Mesenchymal stem cell (in vitro differentiated cells and primary cell): ENCODE results near the gene COPRS.

Experiments
- DNase-seq: peaks from one replicate; pipeline ENCODE4 v3.0.0-alpha.2; 2013
- H2AFZ ChIP-seq: one replicate; pipeline ENCODE4 v1.6.1; 2013; ENCODE audit warnings: low read depth, mild to moderate bottlenecking, control low read depth, inconsistent platforms, low read length, moderate library complexity
- H2AK5ac ChIP-seq: 2 replicates; pipeline ENCODE4 v1.6.1; 2013; ENCODE audit warnings: low read length, moderate library complexity, mild to moderate bottlenecking, inconsistent platforms; ENCODE audit not compliant: severe bottlenecking
- H2BK120ac ChIP-seq: one replicate; pipeline ENCODE4 v1.6.1; 2013; ENCODE audit warnings: low read depth, mild to moderate bottlenecking, inconsistent platforms, low read length, moderate library complexity
- H2BK12ac ChIP-seq, 2 experiments: one replicate each; pipeline ENCODE4 v1.6.1; 2013; ENCODE audit warnings: inconsistent platforms in 2 of 2, low read length in 2 of 2, mild to moderate bottlenecking in 2 of 2, moderate library complexity in 2 of 2, control low read depth in 1 of 2
- H2BK15ac ChIP-seq: one replicate; pipeline ENCODE4 v1.6.1; 2013; ENCODE audit warnings: mild to moderate bottlenecking, low read depth, inconsistent platforms; ENCODE audit not compliant: poor library complexity, severe bottlenecking
- H2BK5ac ChIP-seq: 2 replicates; pipeline ENCODE4 v1.6.1; 2013; ENCODE audit warnings: low read depth, mild to moderate bottlenecking, low read length, control low read depth, inconsistent platforms; ENCODE audit not compliant: poor library complexity, severe bottlenecking
- H3K14ac ChIP-seq, 2 experiments: one replicate each; pipeline ENCODE4 v1.6.1; 2013; ENCODE audit warnings: inconsistent platforms in 2 of 2, low read length in 2 of 2, control low read depth in 1 of 2, mild to moderate bottlenecking in 1 of 2, moderate library complexity in 1 of 2
- H3K18ac ChIP-seq, 2 experiments: one replicate each; pipeline ENCODE4 v1.6.1; 2013; ENCODE audit warnings: inconsistent platforms in 2 of 2, low read length in 2 of 2, control low read depth in 1 of 2, low read depth in 1 of 2, mild to moderate bottlenecking in 1 of 2
- H3K23ac ChIP-seq, 2 experiments: one replicate each; pipeline ENCODE4 v1.6.1; 2013; ENCODE audit warnings: inconsistent platforms in 2 of 2, low read length in 2 of 2, mild to moderate bottlenecking in 2 of 2, moderate library complexity in 2 of 2, control low read depth in 1 of 2
- H3K27ac ChIP-seq: 2 replicates; pipeline ENCODE4 v1.5.1; 2013; ENCODE audit warnings: mild to moderate bottlenecking, moderate library complexity, low read length, control low read depth, inconsistent platforms; ENCODE audit not compliant: poor library complexity, severe bottlenecking
- H3K27me3 ChIP-seq, 2 experiments: 2 replicates each; pipeline versions ENCODE4 v1.6.1 to v1.7.0; 2013; ENCODE audit warnings: low read length in 2 of 2, mild to moderate bottlenecking in 2 of 2, moderate library complexity in 2 of 2, control low read depth in 1 of 2, inconsistent platforms in 1 of 2; ENCODE audit not compliant: control insufficient read depth in 1 of 2, insufficient read depth in 1 of 2
- H3K36me3 ChIP-seq, 2 experiments: 2 replicates each; pipeline versions ENCODE4 v1.6.1 to v1.7.0; 2013; ENCODE audit warnings: low read length in 2 of 2, control low read depth in 1 of 2, inconsistent platforms in 1 of 2, low read depth in 1 of 2, mild to moderate bottlenecking in 1 of 2; ENCODE audit not compliant: insufficient read depth in 2 of 2, control insufficient read depth in 1 of 2
- H3K4ac ChIP-seq, 2 experiments: one replicate each; pipeline ENCODE4 v1.6.1; 2013; ENCODE audit warnings: inconsistent platforms in 2 of 2, low read length in 2 of 2, mild to moderate bottlenecking in 2 of 2, moderate library complexity in 2 of 2, control low read depth in 1 of 2, low read depth in 1 of 2
- H3K4me1 ChIP-seq: 2 replicates; pipeline ENCODE4 v1.6.1; 2013; ENCODE audit warnings: low read depth, low read length, control low read depth; ENCODE audit not compliant: control insufficient read depth, insufficient read depth
- H3K4me2 ChIP-seq: 2 replicates; pipeline ENCODE4 v1.6.1; 2013; ENCODE audit warnings: low read length, mild to moderate bottlenecking, inconsistent platforms; ENCODE audit not compliant: poor library complexity, severe bottlenecking
- H3K4me3 ChIP-seq, 2 experiments: 2 replicates each; pipeline versions ENCODE4 v1.5.1 to v1.7.0; 2013; ENCODE audit warnings: low read length in 2 of 2, mild to moderate bottlenecking in 2 of 2, control low read depth in 1 of 2, low read depth in 1 of 2; ENCODE audit not compliant: insufficient read depth in 1 of 2
- H3K79me1 ChIP-seq: replicated peaks from 2 replicates; pipeline ENCODE4 v1.6.1; 2013; ENCODE audit warnings: mild to moderate bottlenecking, control low read depth, low read length, inconsistent platforms; ENCODE audit not compliant: poor library complexity, severe bottlenecking
- H3K9ac ChIP-seq: 2 replicates; pipeline ENCODE4 v1.7.0; 2013; ENCODE audit warnings: mild to moderate bottlenecking, low read length, moderate library complexity
- H3K9me3 ChIP-seq: 2 replicates; pipeline ENCODE4 v1.7.0; 2013; ENCODE audit warnings: mild to moderate bottlenecking, low read length; ENCODE audit not compliant: control insufficient read depth
- H4K8ac ChIP-seq: one replicate; pipeline ENCODE4 v1.6.1; 2013; ENCODE audit warnings: inconsistent platforms, mild to moderate bottlenecking, low read length, moderate library complexity
- H4K91ac ChIP-seq: one replicate; pipeline ENCODE4 v1.6.1; 2013; ENCODE audit warnings: mild to moderate bottlenecking, low read length, inconsistent platforms
- WGBS: methylation state at CpG from one replicate; pipeline ENCODE4 v1.1.7; 2013; ENCODE audit warnings: mixed read lengths; 5-methylcytosine and 5-hydroxymethylcytosine counted together

Gene COPRS

GRCh38 chr17:31824766-31825360 lies 34.2 kb downstream of the COPRS start:
- H3K4me1 ChIP-seq = no peaks in the 10 kb centered on the region
- no peak overlapping the region for H3K4me3 ChIP-seq
- no peak overlapping the region for H3K4ac ChIP-seq
- WGBS = 67% methylated on average over 4 of the region's 7 CpGs
- no peak overlapping the region for H2BK5ac ChIP-seq
- peak overlapping the region; percentile 9 for H3K9ac ChIP-seq
- no peak overlapping the region for H2AFZ ChIP-seq
- no peaks in the 10 kb centered on the region for H3K79me1 ChIP-seq
- no peak overlapping the region for H2AK5ac ChIP-seq
- DNase-seq = no peak
- H2BK120ac ChIP-seq = no peak overlapping the region
- H2BK15ac ChIP-seq = no peak overlapping the region
- no peak overlapping the region for H3K14ac ChIP-seq
- H3K18ac ChIP-seq = no peak overlapping the region
- no peaks in the 10 kb centered on the region for H3K27me3 ChIP-seq
- no peak overlapping the region for H3K23ac ChIP-seq
- H2BK12ac ChIP-seq = no peak overlapping the region
- no peak overlapping the region for H3K27ac ChIP-seq
- no peak overlapping the region for H4K8ac ChIP-seq
- H3K4me2 ChIP-seq = no peak overlapping the region
- H3K36me3 ChIP-seq = no peaks in the 10 kb centered on the region
- H4K91ac ChIP-seq = no peak overlapping the region
- no peaks in the 10 kb centered on the region for H3K9me3 ChIP-seq

- WGBS = 90% methylated on average over 2 of the region's 3 CpGs
- Histone ChIP-seq H2BK15ac (no peak overlapping the region), H3K23ac (no peak overlapping the region), H2BK12ac (no peak overlapping the region), H4K91ac (no peak overlapping the region), H3K9ac (no peak overlapping the region), H3K4ac (no peak overlapping the region), H4K8ac (no peak overlapping the region), H3K18ac (no peak overlapping the region), H3K27ac (no peak overlapping the region), H3K4me2 (no peak overlapping the region), H3K27me3 (no peaks in the 10 kb centered on the region), H3K36me3 (no peaks in the 10 kb centered on the region), H2BK5ac (no peak overlapping the region), H3K4me1 (no peaks in the 10 kb centered on the region), H2BK120ac (no peak overlapping the region), H3K14ac (no peak overlapping the region), H3K79me1 (no peaks in the 10 kb centered on the region), H3K4me3 (no peak overlapping the region), H2AFZ (no peak overlapping the region), H2AK5ac (no peak overlapping the region), H3K9me3 (no peaks in the 10 kb centered on the region)
- no peak for DNase-seq
Observed at GRCh38 chr17:31823014-31823413, 36.0 kb downstream of the COPRS start.

GRCh38 chr17:31820691-31821435 lies 38.2 kb downstream of the COPRS start:
- no peak overlapping the region for H3K4me2 ChIP-seq
- no peak for DNase-seq
- no peaks in the 10 kb centered on the region for H3K9me3 ChIP-seq
- WGBS = 93% methylated on average over 3 of the region's 5 CpGs
- H3K79me1 ChIP-seq = no peaks in the 10 kb centered on the region
- H3K4ac ChIP-seq = no peak overlapping the region
- H2BK15ac ChIP-seq = no peak overlapping the region
- no peaks in the 10 kb centered on the region for H3K4me1 ChIP-seq
- H4K8ac ChIP-seq = no peak overlapping the region
- no peak overlapping the region for H2AFZ ChIP-seq
- no peak overlapping the region for H3K23ac ChIP-seq
- no peak overlapping the region for H2BK120ac ChIP-seq
- no peak overlapping the region for H3K27ac ChIP-seq
- H3K27me3 ChIP-seq = no peaks in the 10 kb centered on the region
- H4K91ac ChIP-seq = no peak overlapping the region
- no peak overlapping the region for H3K18ac ChIP-seq
- H3K9ac ChIP-seq = no peak overlapping the region
- H3K4me3 ChIP-seq = no peak overlapping the region
- H2BK12ac ChIP-seq = no peak overlapping the region
- no peak overlapping the region for H3K14ac ChIP-seq
- H2BK5ac ChIP-seq = no peak overlapping the region
- no peaks in the 10 kb centered on the region for H3K36me3 ChIP-seq
- H2AK5ac ChIP-seq = no peak overlapping the region

- no peak overlapping the region for H4K91ac ChIP-seq
- 98% methylated on average over 5 of the region's 5 CpGs for WGBS
- no peak overlapping the region for H3K14ac ChIP-seq
- H3K18ac ChIP-seq = no peak overlapping the region
- H3K9ac ChIP-seq = no peak overlapping the region
- H3K4me3 ChIP-seq = no peak overlapping the region
- no peak overlapping the region for H3K4ac ChIP-seq
- DNase-seq = no peak
- no peaks in the 10 kb centered on the region for H3K79me1 ChIP-seq
- no peak overlapping the region for H3K23ac ChIP-seq
- no peak overlapping the region for H2BK15ac ChIP-seq
- no peak overlapping the region for H4K8ac ChIP-seq
- no peaks in the 10 kb centered on the region for H3K4me1 ChIP-seq
- no peak overlapping the region for H2BK12ac ChIP-seq
- no peaks in the 10 kb centered on the region for H3K9me3 ChIP-seq
- no peaks in the 10 kb centered on the region for H3K36me3 ChIP-seq
- H2BK120ac ChIP-seq = no peak overlapping the region
- H2BK5ac ChIP-seq = no peak overlapping the region
- no peak overlapping the region for H3K4me2 ChIP-seq
- no peak overlapping the region for H2AFZ ChIP-seq
- no peak overlapping the region for H2AK5ac ChIP-seq
- no peaks in the 10 kb centered on the region for H3K27me3 ChIP-seq
- no peak overlapping the region for H3K27ac ChIP-seq
Observed at GRCh38 chr17:31819578-31819977, 39.5 kb downstream of the COPRS start.
